ENCODE data around the gene MCMBP. TPM values are rescaled to one million over a fixed set of nuclear protein-coding genes. Genes with fewer than 3 reads are reported as not detected.

The MCMBP gene
- total RNA-seq, 2 experiments from 2014 or later: 53.8 to 77.5 TPM

- no TSS peak for BruUV-seq (replicated peaks)
- H3K27ac ChIP-seq (ENCODE audit: low read depth, low read length, poor library complexity, severe bottlenecking): no peak overlapping the region
- H3K36me3 ChIP-seq (ENCODE audit: insufficient read depth, low read length): no peaks in the 10 kb centered on the region; the same call in 1 of the 2 replicates
- peaks cover 18% of the 10 kb centered on the region for H3K4me1 ChIP-seq (ENCODE audit: insufficient read depth, low read length, poor library complexity, severe bottlenecking)
- no peaks in the 10 kb centered on the region for H4K20me1 ChIP-seq (ENCODE audit: insufficient read depth, low read length)
- H3K4me2 ChIP-seq (ENCODE audit: low read length): no peak overlapping the region
- no peaks in the 10 kb centered on the region for H3K9me2 ChIP-seq (ENCODE audit: insufficient read depth, low read length)
- no peaks in the 10 kb centered on the region for H3K79me2 ChIP-seq (ENCODE audit: insufficient read depth, low read depth, low read length)
- ChIA-PET CTCF (ENCODE audit: unreplicated experiment) (no interaction called here), POLR2A (interaction anchor here (0.6 to 1.0 kb wide), 2 partner anchors 10 to 568 kb away, joined by 4 to 5 read pairs; no protein-coding TSS in a partner anchor)
- H3K9me3 ChIP-seq (ENCODE audit: low read length): no peaks in the 10 kb centered on the region
- no peak overlapping the region for H2AFZ ChIP-seq (ENCODE audit: low read length)
- intact Hi-C loops (cut with micrococcal nuclease; ENCODE audit: unreplicated experiment): no loop called here
- TF ChIP-seq EZH2phosphoT487 (IDR thresholded peaks at IDR 0.05; ENCODE audit: borderline replicate concordance, low read depth, low read length) (no peak), CTCF (conservative IDR thresholded peaks at IDR 0.05; ENCODE audit: low read length) (no peak)
- no peak for DNase-seq (ENCODE audit: low spot score)
- no peak overlapping the region for H3K4me3 ChIP-seq (ENCODE audit: low read depth, low read length, poor library complexity, severe bottlenecking)
Measured at GRCh38 chr10:119786117-119786769, 86.4 kb downstream of the MCMBP start.

GRCh38 chr10:119784340-119785067 lies 88.1 kb downstream of the MCMBP start:
- H2AFZ ChIP-seq (ENCODE audit: low read length): no peak overlapping the region
- ChIA-PET POLR2A (interaction anchor here (0.6 to 1.2 kb wide), 2 partner anchors 24 to 149 kb away, joined by 3 read pairs; no protein-coding TSS in a partner anchor), CTCF (ENCODE audit: unreplicated experiment) (no interaction called here)
- H3K9me3 ChIP-seq (ENCODE audit: low read length): no peaks in the 10 kb centered on the region
- peak overlapping the region; percentile 28 for H3K4me2 ChIP-seq (ENCODE audit: low read length)
- intact Hi-C loops (cut with micrococcal nuclease; ENCODE audit: unreplicated experiment): no loop called here
- BruUV-seq (replicated peaks): no TSS peak
- H3K36me3 ChIP-seq (ENCODE audit: insufficient read depth, low read length): no peaks in the 10 kb centered on the region; the same call in 1 of the 2 replicates
- H4K20me1 ChIP-seq (ENCODE audit: insufficient read depth, low read length): no peaks in the 10 kb centered on the region
- H3K27ac ChIP-seq (ENCODE audit: low read depth, low read length, poor library complexity, severe bottlenecking): no peak overlapping the region
- peaks cover 18% of the 10 kb centered on the region for H3K4me1 ChIP-seq (ENCODE audit: insufficient read depth, low read length, poor library complexity, severe bottlenecking)
- no peaks in the 10 kb centered on the region for H3K79me2 ChIP-seq (ENCODE audit: insufficient read depth, low read depth, low read length)
- no peaks in the 10 kb centered on the region for H3K9me2 ChIP-seq (ENCODE audit: insufficient read depth, low read length)
- TF ChIP-seq EZH2phosphoT487 (IDR thresholded peaks at IDR 0.05; ENCODE audit: borderline replicate concordance, low read depth, low read length): no peak
- no peak for TF ChIP-seq CTCF (conservative IDR thresholded peaks at IDR 0.05; ENCODE audit: low read length)
- DNase-seq (ENCODE audit: low spot score): no peak
- no peak overlapping the region for H3K4me3 ChIP-seq (ENCODE audit: low read depth, low read length, poor library complexity, severe bottlenecking)

DNA sequence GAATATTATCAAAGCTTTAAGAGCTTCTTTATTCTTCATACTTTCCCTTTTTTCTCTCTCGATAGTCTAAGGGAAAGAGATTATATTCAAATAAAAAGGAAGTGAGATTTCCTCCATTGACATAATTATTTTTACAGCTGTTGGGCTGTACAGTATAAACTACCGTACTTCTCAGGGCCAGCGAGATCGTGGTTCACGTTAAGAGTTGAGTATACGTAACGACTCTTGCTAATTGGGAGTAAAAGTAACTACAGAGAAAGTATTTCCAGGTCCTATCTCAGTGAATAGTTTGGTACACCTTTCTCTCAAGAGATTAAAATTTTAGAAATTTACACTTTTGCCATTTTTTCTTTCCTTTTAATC lies 89.0 kb downstream of the MCMBP start:
- no peak overlapping the region for H2AFZ ChIP-seq (ENCODE audit: low read length)
- H3K79me2 ChIP-seq (ENCODE audit: insufficient read depth, low read depth, low read length): no peaks in the 10 kb centered on the region
- no peak overlapping the region for H3K27ac ChIP-seq (ENCODE audit: low read depth, low read length, poor library complexity, severe bottlenecking)
- no peak for TF ChIP-seq CTCF (conservative IDR thresholded peaks at IDR 0.05; ENCODE audit: low read length)
- TF ChIP-seq EZH2phosphoT487 (IDR thresholded peaks at IDR 0.05; ENCODE audit: borderline replicate concordance, low read depth, low read length): no peak
- H4K20me1 ChIP-seq (ENCODE audit: insufficient read depth, low read length): no peaks in the 10 kb centered on the region
- no peaks in the 10 kb centered on the region; the same call in 1 of the 2 replicates for H3K36me3 ChIP-seq (ENCODE audit: insufficient read depth, low read length)
- ChIA-PET CTCF (ENCODE audit: unreplicated experiment) (no interaction called here), POLR2A (interaction anchor here (1.2 kb wide), 1 partner anchor 23 kb away, joined by 3 read pairs; no protein-coding TSS in a partner anchor)
- intact Hi-C loops (cut with micrococcal nuclease; ENCODE audit: unreplicated experiment): no loop called here
- H3K4me2 ChIP-seq (ENCODE audit: low read length): peak overlapping the region; percentile 28
- DNase-seq (ENCODE audit: low spot score): peak; percentile 20
- no peaks in the 10 kb centered on the region for H3K9me3 ChIP-seq (ENCODE audit: low read length)
- no peak overlapping the region for H3K4me3 ChIP-seq (ENCODE audit: low read depth, low read length, poor library complexity, severe bottlenecking)
- no peaks in the 10 kb centered on the region for H3K9me2 ChIP-seq (ENCODE audit: insufficient read depth, low read length)
- no TSS peak for BruUV-seq (replicated peaks)
- peaks cover 18% of the 10 kb centered on the region for H3K4me1 ChIP-seq (ENCODE audit: insufficient read depth, low read length, poor library complexity, severe bottlenecking)
